ENCODE results near the gene PLCXD1. TPM values are rescaled to one million over a fixed set of nuclear protein-coding genes. Genes with fewer than 3 reads are reported as not detected.

Gene PLCXD1
- total RNA-seq, 2 donors from 2014 or later, result 52.2 to 72.0 TPM

DNA sequence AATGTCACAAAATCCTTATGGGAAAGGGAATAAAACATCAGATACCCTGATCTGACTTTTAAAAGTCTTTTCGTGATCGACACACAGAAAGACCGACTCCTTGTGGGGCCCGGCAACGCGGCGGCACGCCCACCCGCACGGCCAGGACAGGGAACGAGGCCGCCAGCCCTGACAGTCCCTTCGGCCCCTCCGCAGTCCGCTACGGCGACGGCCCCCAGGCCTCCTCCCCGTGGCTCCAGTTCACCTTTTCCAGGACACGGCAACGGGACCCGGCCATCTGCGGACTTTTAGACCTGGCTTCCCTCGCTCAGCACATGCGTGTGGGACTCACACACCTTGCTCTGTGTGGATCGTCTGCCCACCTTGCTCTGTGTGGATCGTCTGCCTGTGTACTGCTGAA, 71.0 kb downstream of the PLCXD1 start:
- Mint-ChIP-seq H3K36me3 (ENCODE audit: insufficient read depth in 2 of 2) (peaks cover 2 to 3% of the 10 kb centered on the region in 2 donors), H3K4me1 (ENCODE audit: low read depth) (peaks cover 10% of the 10 kb centered on the region), H3K27me3 (ENCODE audit: low read depth) (no peaks in the 10 kb centered on the region), H3K9me3 (no peaks in the 10 kb centered on the region), H3K27ac (no peak overlapping the region), H3K4me3 (no peak overlapping the region)
- ATAC-seq (replicated peaks in 1 of 2), result no peak
- DNase-seq, result no peak

DNA sequence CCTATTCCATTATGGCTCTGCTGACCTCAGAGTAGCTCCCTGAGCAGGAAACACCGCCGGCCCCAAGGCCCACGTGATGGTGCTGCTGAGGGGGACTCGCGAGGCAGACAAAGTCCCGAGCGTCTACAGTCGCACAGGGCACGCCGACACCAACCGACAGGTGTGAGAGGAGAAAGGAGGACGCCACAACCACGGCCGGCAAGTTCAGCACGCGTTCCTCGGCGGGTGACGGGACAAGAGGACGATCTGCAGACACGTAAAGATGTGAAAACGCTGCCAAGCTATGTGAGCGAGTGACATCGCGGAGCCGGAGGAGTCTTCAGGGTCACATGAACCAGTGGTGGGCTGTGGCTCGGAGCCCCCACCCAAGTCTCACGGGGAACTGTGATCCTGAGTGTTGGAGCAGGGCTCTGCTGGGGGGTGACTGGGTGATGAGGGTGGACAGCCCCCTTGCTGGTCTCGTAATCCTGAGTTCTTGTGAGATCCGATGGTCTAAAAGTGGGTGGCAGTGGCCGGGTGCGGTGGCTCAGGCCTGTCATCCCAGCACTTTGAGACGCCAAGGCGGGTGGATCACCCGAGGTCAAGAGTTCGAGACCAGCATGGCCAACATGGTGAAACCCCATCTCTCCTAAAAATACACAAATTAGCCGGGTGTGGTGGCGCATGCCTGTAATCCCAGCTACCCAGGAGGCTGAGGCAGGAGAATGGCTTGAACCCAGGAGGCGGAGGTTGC, 71.6 kb downstream of the PLCXD1 start:
- Mint-ChIP-seq H3K4me3 (no peak overlapping the region), H3K27ac (no peak overlapping the region), H3K9me3 (peaks cover 0 to 2% of the 10 kb centered on the region in 2 donors), H3K27me3 (ENCODE audit: low read depth) (no peaks in the 10 kb centered on the region), H3K36me3 (ENCODE audit: insufficient read depth in 2 of 2) (peaks cover 5 to 8% of the 10 kb centered on the region in 2 donors), H3K4me1 (ENCODE audit: low read depth) (peaks cover 16% of the 10 kb centered on the region)
- ATAC-seq (replicated peaks in 1 of 2) (no peak), DNase-seq (no peak)

Other genes starting within 250 kb of the PLCXD1 start
- gene GTPBP6, start 37.4 kb downstream of the PLCXD1 start, total RNA-seq, result 10 to 100 TPM; 47.2 to 53.6 TPM
- 10 to 100 TPM; 44.7 to 50.1 TPM for gene PPP2R3B, start 105.5 kb downstream of the PLCXD1 start, total RNA-seq

All from activated T-cell treated with anti-CD3 and anti-CD28 coated beads, Interleukin-2, amount 50 U/mL, for 72 hours (primary cell).